Right lobe of liver (tissue), 4 donors: Measurements from ENCODE around the gene IER3.

ENCODE experiments used
- POLR2A ChIP-seq: fragments of 450-650 bp; IDR thresholded peaks from one replicate; pipeline ENCODE4 v1.6.1; 2017; ENCODE audit warnings: antibody characterized with exemption, mild to moderate bottlenecking
- TF ChIP-seq, protein P1 (sequence below), 4 donors: fragments of 200-600 bp in 3 of 4; fragments of 450-650 bp in 1 of 4; IDR thresholded peaks; one replicate each; pipeline versions ENCODE4 v1.5.1 to v1.8.0; 2016 to 2022; ENCODE audit warnings: antibody characterized with exemption in 4 of 4, mild to moderate bottlenecking in 2 of 4
- donor health status: DM: no; HTN: no; CAD: no.
- donor health status: DM: no; HTN: no; CAD: no.
- donor health status: DM: no; HTN: yes; CAD: no.

- TF ChIP-seq, protein P1, sequence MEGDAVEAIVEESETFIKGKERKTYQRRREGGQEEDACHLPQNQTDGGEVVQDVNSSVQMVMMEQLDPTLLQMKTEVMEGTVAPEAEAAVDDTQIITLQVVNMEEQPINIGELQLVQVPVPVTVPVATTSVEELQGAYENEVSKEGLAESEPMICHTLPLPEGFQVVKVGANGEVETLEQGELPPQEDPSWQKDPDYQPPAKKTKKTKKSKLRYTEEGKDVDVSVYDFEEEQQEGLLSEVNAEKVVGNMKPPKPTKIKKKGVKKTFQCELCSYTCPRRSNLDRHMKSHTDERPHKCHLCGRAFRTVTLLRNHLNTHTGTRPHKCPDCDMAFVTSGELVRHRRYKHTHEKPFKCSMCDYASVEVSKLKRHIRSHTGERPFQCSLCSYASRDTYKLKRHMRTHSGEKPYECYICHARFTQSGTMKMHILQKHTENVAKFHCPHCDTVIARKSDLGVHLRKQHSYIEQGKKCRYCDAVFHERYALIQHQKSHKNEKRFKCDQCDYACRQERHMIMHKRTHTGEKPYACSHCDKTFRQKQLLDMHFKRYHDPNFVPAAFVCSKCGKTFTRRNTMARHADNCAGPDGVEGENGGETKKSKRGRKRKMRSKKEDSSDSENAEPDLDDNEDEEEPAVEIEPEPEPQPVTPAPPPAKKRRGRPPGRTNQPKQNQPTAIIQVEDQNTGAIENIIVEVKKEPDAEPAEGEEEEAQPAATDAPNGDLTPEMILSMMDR (IDR thresholded peaks at IDR 0.05): no peak
- TF ChIP-seq POLR2A: no peak
Observed at GRCh38 chr6:30768634-30769087, 24.3 kb upstream of the IER3 start.
